ENCODE results near the gene ZNF341. TPM values are rescaled to one million over a fixed set of nuclear protein-coding genes. Genes with fewer than 3 reads are reported as not detected.
A peak's percentile ranks its signal among the peaks of the same experiment; 100 is the strongest.

Gene ZNF341
- total and polyA plus RNA-seq, 2 donors (not counting 1 experiment from before 2014, with no cell fraction given): 9.1 to 10.9 TPM

DNA sequence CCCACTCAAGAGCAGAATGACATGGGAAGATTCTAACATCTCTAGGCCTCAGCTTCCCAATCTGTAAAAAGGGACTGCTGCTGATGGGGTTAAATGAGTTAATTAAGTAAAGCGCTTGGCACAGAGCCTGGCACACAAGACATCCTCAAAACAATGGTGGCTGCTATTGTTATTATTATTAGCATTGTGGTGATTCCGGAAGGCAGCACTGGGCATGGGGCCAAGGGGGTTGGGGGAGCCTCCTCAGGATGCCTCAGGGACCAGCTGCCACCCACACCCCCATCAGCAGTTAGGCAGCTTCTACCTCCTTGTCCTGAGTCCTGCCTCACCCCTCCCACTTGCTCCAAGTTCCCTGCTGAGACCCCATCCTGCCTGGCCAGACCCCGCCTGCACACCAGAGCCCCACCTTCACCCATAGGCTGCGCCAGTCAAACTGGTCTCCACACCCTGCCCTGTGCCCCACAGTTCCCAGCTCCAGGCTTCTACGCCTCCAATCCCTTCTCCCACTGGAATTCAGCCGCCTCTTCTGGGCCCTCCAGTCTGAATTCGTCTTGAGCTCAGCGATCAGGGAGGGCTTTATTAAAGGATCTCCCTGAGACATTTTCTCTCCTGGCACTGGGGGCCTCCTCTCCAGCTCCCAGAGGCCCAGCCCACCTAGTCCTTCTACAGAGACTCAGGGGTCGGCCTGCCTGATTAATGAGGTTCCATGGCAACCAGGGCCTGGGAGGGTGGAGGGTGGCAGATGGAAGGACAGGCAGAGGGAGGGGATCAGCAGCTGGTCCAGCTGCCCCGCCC, 47.1 kb upstream of the ZNF341 start:
- Histone ChIP-seq H3K36me3 (replicated peaks in 1 of 2; ENCODE audit: control extremely low read depth in 1 of 2, control insufficient read depth in 1 of 2, extremely low read depth in 1 of 2, insufficient read depth in 2 of 2, low read length in 1 of 2) (no peaks in the 10 kb centered on the region), H3K4me2 (replicated peaks; ENCODE audit: low read depth, low read length, poor library complexity, severe bottlenecking) (peak overlapping the region; percentile 96), H3K27ac (ENCODE audit: low read length in 2 of 2) (peak overlapping the region; percentile 50 to 65), H3K4me3 (ENCODE audit: control extremely low read depth in 1 of 5, extremely low read depth in 1 of 5, insufficient read depth in 1 of 5, low read depth in 2 of 5, low read length in 4 of 5) (no peak overlapping the region), H3K79me2 (ENCODE audit: control insufficient read depth, insufficient read depth, low read length) (no peaks in the 10 kb centered on the region), H4K20me1 (ENCODE audit: control insufficient read depth, insufficient read depth, low read length, poor library complexity, severe bottlenecking) (no peaks in the 10 kb centered on the region), H2AFZ (ENCODE audit: insufficient read depth, low read depth, low read length, poor library complexity, severe bottlenecking) (peak overlapping the region; percentile 76), H3K27me3 (replicated peaks in 1 of 4; ENCODE audit: control extremely low read depth in 1 of 4, control insufficient read depth in 3 of 4, insufficient read depth in 4 of 4, low read length in 3 of 4) (no peaks in the 10 kb centered on the region), H3K4me1 (ENCODE audit: control insufficient read depth in 2 of 2, insufficient read depth in 2 of 2, low read length in 2 of 2) (peaks cover 25 to 31% of the 10 kb centered on the region in 2 donors), H3K9ac (ENCODE audit: low read length) (no peak overlapping the region), H3K9me3 (ENCODE audit: control extremely low read depth in 1 of 3, control insufficient read depth in 2 of 3, insufficient read depth in 1 of 3, low read length in 2 of 3) (no peaks in the 10 kb centered on the region)
- ChIA-PET CTCF (interaction anchor here (0.6 to 1.8 kb wide), 9 partner anchors 12 to 902 kb away, joined by 3 to 7 read pairs (median 4); partner anchors contain the start of gene ACTL10), POLR2A (interaction anchor here (1.0 to 1.3 kb wide), 3 partner anchors 9 to 18 kb away, joined by 4 to 6 read pairs (median 5); partner anchors contain the start of gene ACTL10)
- Mint-ChIP-seq H3K27ac (peak overlapping the region; percentile 84), H3K4me1 (peaks cover 35% of the 10 kb centered on the region), H3K4me3 (peak overlapping the region; percentile 81), H3K9me3 (ENCODE audit: insufficient read depth) (no peaks in the 10 kb centered on the region), H3K27me3 (no peaks in the 10 kb centered on the region)
- ATAC-seq (ENCODE audit: low read depth) (no peak), DNase-seq (no peak)
- 84% methylated on average over 5 of the region's 10 CpGs for WGBS (ENCODE audit: insufficient coverage)
- intact Hi-C loops (cut with micrococcal nuclease): no loop called here
- TF ChIP-seq, protein P1, sequence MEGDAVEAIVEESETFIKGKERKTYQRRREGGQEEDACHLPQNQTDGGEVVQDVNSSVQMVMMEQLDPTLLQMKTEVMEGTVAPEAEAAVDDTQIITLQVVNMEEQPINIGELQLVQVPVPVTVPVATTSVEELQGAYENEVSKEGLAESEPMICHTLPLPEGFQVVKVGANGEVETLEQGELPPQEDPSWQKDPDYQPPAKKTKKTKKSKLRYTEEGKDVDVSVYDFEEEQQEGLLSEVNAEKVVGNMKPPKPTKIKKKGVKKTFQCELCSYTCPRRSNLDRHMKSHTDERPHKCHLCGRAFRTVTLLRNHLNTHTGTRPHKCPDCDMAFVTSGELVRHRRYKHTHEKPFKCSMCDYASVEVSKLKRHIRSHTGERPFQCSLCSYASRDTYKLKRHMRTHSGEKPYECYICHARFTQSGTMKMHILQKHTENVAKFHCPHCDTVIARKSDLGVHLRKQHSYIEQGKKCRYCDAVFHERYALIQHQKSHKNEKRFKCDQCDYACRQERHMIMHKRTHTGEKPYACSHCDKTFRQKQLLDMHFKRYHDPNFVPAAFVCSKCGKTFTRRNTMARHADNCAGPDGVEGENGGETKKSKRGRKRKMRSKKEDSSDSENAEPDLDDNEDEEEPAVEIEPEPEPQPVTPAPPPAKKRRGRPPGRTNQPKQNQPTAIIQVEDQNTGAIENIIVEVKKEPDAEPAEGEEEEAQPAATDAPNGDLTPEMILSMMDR (IDR thresholded peaks at IDR 0.05): no peak
- no peak for TF ChIP-seq EZH2 (IDR thresholded peaks at IDR 0.05; ENCODE audit: borderline replicate concordance, insufficient read depth, low read depth, low read length, poor library complexity, severe bottlenecking)
